NB4 (cell line): ENCODE measurements around the gene WDR45B.

ENCODE experiments used
- DNase-seq: peaks from one replicate; pipeline ENCODE4 v3.0.0; 2010; ENCODE audit warnings: low read depth
- H3K4me3 ChIP-seq: one replicate; pipeline ENCODE4 v1.5.1; 2011; ENCODE audit warnings: mild to moderate bottlenecking, low read depth, low read length, moderate library complexity
- MAX ChIP-seq: IDR thresholded peaks from 2 replicates; pipeline ENCODE4 v1.6.1; 2011; ENCODE audit warnings: low read depth, low read length
- MYC ChIP-seq: IDR thresholded peaks from 2 replicates; pipeline ENCODE4 v1.6.1; 2011; ENCODE audit warnings: low read depth, low read length
- POLR2A ChIP-seq: IDR thresholded peaks from 2 replicates; pipeline ENCODE4 v1.6.1; 2011; ENCODE audit warnings: mild to moderate bottlenecking; ENCODE audit not compliant: insufficient read length; ENCODE audit errors: extremely low read depth
- TF ChIP-seq, protein P1 (sequence below): IDR thresholded peaks from one replicate; pipeline ENCODE4 v1.5.1; 2012; ENCODE audit warnings: low read depth, low read length

The WDR45B gene

DNA sequence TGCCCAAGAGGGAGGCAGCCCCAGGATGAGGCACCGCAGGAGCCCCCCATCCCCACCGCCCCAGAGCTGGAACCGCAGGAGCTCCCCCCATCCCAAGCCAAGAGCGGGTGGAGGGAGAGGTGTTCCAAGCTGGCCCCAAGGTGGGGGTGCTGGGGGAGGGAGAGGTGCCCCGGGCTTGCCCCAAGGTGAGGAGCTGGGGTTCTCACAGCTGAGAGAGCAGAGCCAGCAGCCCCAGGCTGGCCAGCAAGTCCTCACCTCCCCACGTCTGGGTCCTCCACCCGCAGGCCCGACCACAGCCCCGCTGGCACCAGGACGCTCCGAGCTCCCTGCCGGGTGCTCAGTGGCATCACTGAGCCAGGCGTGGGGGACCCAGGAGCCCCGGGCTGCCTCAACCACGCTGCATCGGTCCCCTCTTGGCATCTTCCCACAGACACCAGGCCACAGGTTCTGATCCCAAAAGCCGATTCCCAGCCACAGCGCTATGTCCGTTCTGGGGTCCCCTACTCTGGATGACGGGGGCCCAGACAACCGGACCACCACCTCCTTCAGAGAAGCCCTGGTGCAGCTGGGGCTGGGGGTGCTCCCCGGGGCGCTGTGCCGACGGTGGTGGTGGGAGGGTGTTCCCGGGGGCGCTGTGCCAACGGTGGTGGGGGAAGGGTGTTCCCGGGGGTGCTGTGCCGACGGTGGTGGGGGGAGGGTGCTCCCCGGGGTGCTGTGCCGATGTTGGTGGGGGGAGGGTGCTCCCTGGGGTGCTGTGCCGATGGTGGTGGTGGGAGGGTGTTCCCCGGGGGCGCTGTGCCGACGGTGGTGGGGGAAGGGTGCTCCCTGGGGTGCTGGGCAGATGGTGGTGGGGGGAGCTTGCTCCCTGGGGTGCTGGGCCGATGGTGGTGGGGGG, 15.4 kb upstream of the WDR45B start:
- no peak overlapping the region for H3K4me3 ChIP-seq
- TF ChIP-seq POLR2A (no peak), MAX (no peak), MYC (no peak)
- TF ChIP-seq, protein P1, sequence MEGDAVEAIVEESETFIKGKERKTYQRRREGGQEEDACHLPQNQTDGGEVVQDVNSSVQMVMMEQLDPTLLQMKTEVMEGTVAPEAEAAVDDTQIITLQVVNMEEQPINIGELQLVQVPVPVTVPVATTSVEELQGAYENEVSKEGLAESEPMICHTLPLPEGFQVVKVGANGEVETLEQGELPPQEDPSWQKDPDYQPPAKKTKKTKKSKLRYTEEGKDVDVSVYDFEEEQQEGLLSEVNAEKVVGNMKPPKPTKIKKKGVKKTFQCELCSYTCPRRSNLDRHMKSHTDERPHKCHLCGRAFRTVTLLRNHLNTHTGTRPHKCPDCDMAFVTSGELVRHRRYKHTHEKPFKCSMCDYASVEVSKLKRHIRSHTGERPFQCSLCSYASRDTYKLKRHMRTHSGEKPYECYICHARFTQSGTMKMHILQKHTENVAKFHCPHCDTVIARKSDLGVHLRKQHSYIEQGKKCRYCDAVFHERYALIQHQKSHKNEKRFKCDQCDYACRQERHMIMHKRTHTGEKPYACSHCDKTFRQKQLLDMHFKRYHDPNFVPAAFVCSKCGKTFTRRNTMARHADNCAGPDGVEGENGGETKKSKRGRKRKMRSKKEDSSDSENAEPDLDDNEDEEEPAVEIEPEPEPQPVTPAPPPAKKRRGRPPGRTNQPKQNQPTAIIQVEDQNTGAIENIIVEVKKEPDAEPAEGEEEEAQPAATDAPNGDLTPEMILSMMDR: no peak
- DNase-seq: no peak

- H3K4me3 ChIP-seq: no peak overlapping the region
- TF ChIP-seq MAX: no peak
- TF ChIP-seq, protein P1: no peak
Observed at GRCh38 chr17:82662711-82663261, 14.5 kb upstream of the WDR45B start.

GRCh38 chr17:82661717-82662683, 13.8 kb upstream of the WDR45B start:
- DNase-seq: no peak
- TF ChIP-seq MYC (no peak), POLR2A (no peak), MAX (no peak)
- TF ChIP-seq, protein P1: no peak
- H3K4me3 ChIP-seq: no peak overlapping the region

More at GRCh38 chr17:82662711-82663261, 14.5 kb upstream of the WDR45B start:
- DNase-seq: no peak

DNA sequence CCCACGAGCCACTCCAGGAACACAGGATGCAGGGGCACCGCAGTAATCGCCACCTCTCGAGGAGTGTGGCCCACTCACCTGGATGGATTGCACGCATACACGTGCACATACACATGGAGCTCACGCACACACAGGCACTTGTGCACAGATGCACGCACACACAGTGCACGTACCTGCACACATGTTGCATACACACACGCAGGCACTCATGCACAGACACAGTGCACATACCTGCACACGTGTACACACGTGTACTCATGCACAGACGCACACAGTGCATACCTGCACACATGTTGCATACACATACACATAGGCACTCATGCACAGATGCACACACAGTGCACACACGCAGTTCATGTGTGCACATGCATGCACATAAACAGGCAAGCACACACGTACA, 11.6 kb upstream of the WDR45B start:
- DNase-seq: no peak
- no peak for TF ChIP-seq POLR2A
- no peak for TF ChIP-seq MYC
- H3K4me3 ChIP-seq: no peak overlapping the region

DNA sequence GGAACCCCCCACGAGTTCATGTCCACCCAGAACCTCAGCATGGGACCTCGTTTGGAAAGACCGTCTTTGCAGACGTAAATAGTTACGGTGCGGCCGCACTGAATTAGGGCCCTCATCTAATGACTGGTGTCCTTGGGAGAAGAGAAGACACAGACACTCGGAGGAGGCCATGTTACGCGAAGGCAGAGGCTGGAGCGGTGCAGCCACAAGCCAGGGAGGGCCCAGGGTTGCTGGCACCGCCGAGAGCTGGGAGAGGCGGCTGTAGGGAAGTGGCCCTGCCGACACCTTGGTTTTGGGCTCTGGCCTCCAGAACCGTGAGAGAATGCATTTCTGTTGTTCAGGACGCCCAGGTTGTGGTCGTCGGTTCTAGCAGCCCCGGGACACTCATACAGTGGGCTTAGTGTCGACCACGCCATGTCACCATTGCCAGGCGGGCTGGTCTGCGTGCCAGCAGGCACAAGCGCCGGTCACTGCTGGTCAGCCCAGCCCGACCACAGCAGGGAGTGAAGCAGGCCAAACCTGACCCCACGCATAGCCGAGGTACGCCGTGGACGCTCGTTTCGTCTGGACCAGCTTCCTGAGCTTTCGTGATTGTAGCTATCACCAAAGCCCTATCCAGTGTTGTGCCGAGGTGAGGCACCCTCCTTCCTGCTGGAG, 10.7 kb upstream of the WDR45B start:
- TF ChIP-seq MAX (no peak), MYC (no peak), POLR2A (no peak)
- TF ChIP-seq, protein P1: no peak
- no peak overlapping the region for H3K4me3 ChIP-seq
- no peak for DNase-seq

GRCh38 chr17:82658331-82658730, 10.1 kb upstream of the WDR45B start:
- DNase-seq: no peak
- H3K4me3 ChIP-seq: no peak overlapping the region
- TF ChIP-seq POLR2A: no peak
- no peak for TF ChIP-seq MAX
- TF ChIP-seq, protein P1: no peak
- TF ChIP-seq MYC: no peak
